WERI-Rb-1 (cell line): ENCODE results near the gene NAA20.

Experiments
- DNase-seq: peaks from one replicate; pipeline ENCODE4 v3.0.0-alpha.2; 2020
- H3K27ac ChIP-seq: fragments of 250-450 bp; sonication (Bioruptor Pico); 2 replicates; pipeline ENCODE4 v1.5.1; 2020; ENCODE audit warnings: mild to moderate bottlenecking, moderate library complexity
- H3K27me3 ChIP-seq: fragments of 250-450 bp; sonication (Bioruptor Pico); 2 replicates; pipeline ENCODE4 v1.5.1; 2021; ENCODE audit warnings: mild to moderate bottlenecking, low read depth, moderate library complexity; ENCODE audit not compliant: insufficient read depth, severe bottlenecking
- H3K36me3 ChIP-seq: fragments of 250-450 bp; sonication (Bioruptor Pico); 2 replicates; pipeline ENCODE4 v1.5.1; 2020; ENCODE audit warnings: mild to moderate bottlenecking, moderate library complexity
- H3K4me3 ChIP-seq: 2 replicates; pipeline ENCODE4 v1.5.1; 2011; ENCODE audit warnings: low read depth, mild to moderate bottlenecking, control low read depth, low read length
- H3K9me3 ChIP-seq: fragments of 250-450 bp; sonication (Bioruptor Pico); 2 replicates; pipeline ENCODE4 v1.5.1; 2021; ENCODE audit warnings: mild to moderate bottlenecking, moderate library complexity; ENCODE audit not compliant: severe bottlenecking
- TF ChIP-seq, protein P1 (sequence below): IDR thresholded peaks from 2 replicates; pipeline ENCODE4 v1.5.1; 2011; ENCODE audit warnings: low read depth, mild to moderate bottlenecking, control low read depth, inconsistent platforms, low read length

Gene NAA20

DNA sequence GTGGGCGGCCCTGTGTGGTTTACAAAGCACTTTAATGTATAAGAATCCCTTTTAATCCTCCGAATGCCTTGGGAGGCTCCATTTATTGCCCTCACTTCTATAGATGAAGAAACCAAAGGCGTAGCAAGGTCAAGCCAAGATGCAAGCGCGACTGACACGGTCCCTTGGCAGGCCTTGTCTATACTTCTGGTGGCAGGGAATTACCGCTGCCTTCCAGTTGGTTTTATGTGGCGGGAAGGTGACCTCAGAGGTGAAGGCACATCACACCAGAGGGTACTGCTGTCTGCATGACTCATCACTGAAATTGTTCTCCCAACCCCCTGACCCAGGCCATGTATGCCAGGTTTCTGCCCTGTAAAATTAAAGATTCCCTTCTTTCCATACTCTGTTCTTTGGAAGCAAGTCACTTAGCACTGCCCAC is 36.1 kb upstream of the NAA20 start:
- no peak for DNase-seq
- H3K27ac ChIP-seq = no peak overlapping the region

GRCh38 chr20:19986419-19986818 is 30.7 kb upstream of the NAA20 start:
- Histone ChIP-seq H3K4me3 (no peak overlapping the region), H3K27ac (no peak overlapping the region), H3K36me3 (no peaks in the 10 kb centered on the region), H3K9me3 (no peaks in the 10 kb centered on the region), H3K27me3 (no peaks in the 10 kb centered on the region)
- TF ChIP-seq, protein P1, sequence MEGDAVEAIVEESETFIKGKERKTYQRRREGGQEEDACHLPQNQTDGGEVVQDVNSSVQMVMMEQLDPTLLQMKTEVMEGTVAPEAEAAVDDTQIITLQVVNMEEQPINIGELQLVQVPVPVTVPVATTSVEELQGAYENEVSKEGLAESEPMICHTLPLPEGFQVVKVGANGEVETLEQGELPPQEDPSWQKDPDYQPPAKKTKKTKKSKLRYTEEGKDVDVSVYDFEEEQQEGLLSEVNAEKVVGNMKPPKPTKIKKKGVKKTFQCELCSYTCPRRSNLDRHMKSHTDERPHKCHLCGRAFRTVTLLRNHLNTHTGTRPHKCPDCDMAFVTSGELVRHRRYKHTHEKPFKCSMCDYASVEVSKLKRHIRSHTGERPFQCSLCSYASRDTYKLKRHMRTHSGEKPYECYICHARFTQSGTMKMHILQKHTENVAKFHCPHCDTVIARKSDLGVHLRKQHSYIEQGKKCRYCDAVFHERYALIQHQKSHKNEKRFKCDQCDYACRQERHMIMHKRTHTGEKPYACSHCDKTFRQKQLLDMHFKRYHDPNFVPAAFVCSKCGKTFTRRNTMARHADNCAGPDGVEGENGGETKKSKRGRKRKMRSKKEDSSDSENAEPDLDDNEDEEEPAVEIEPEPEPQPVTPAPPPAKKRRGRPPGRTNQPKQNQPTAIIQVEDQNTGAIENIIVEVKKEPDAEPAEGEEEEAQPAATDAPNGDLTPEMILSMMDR = no peak
- DNase-seq = no peak

More for the DNA sequence above, 36.1 kb upstream of the NAA20 start:
- Histone ChIP-seq H3K4me3 (no peak overlapping the region), H3K9me3 (no peaks in the 10 kb centered on the region), H3K27me3 (no peaks in the 10 kb centered on the region), H3K36me3 (no peaks in the 10 kb centered on the region)
- TF ChIP-seq, protein P1 = no peak

GRCh38 chr20:19987046-19987445 is 30.1 kb upstream of the NAA20 start:
- Histone ChIP-seq H3K36me3 (no peaks in the 10 kb centered on the region), H3K9me3 (no peaks in the 10 kb centered on the region), H3K27me3 (no peaks in the 10 kb centered on the region), H3K4me3 (no peak overlapping the region), H3K27ac (no peak overlapping the region)
- TF ChIP-seq, protein P1 = no peak
- DNase-seq = no peak

DNA sequence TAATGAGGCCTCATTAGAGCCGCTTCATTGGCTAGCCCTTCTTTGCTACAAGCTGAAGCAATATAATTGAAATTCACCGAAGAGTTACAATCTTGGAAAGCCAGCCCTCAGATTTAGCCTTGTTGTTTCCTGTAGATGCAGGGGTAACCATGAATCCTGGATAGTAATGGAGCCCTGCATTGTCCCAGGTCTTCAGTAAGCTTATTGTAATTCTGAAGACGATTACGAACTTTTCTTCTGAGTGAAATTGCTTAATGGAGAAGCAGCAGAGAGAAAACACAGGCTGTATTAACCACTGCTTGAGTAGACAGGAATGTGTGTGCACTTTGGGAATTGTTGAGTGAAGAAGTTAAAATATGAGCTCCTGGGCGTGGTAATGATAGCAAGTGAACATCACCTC is 26.3 kb upstream of the NAA20 start:
- no peak for DNase-seq
- no peaks in the 10 kb centered on the region for H3K36me3 ChIP-seq
- TF ChIP-seq, protein P1 = no peak
- no peaks in the 10 kb centered on the region for H3K9me3 ChIP-seq
- H3K27me3 ChIP-seq = no peaks in the 10 kb centered on the region
- H3K4me3 ChIP-seq = no peak overlapping the region
- no peak overlapping the region for H3K27ac ChIP-seq

DNA sequence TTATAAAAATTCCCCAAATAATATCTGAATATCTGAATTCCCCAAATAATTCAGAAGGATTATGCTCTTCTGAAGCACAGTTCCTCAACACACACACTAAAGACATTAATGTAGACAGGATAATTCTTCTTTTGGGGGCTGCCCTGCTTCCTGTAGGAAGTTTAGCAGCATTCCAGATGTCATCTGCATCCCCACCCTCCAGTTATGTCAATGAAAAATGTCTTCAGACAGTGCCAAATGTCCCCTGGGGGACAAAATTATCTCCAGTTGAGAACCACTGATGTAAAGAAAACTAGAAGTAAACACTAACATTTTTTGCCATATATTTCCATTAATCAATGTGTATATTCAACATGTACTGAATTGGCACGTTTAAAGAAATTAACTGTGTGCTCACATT is 25.9 kb upstream of the NAA20 start:
- no peak overlapping the region for H3K4me3 ChIP-seq
- H3K27me3 ChIP-seq = no peaks in the 10 kb centered on the region
- no peak for DNase-seq
- H3K27ac ChIP-seq = no peak overlapping the region
- H3K36me3 ChIP-seq = no peaks in the 10 kb centered on the region
- H3K9me3 ChIP-seq = no peaks in the 10 kb centered on the region
- TF ChIP-seq, protein P1 = no peak

DNA sequence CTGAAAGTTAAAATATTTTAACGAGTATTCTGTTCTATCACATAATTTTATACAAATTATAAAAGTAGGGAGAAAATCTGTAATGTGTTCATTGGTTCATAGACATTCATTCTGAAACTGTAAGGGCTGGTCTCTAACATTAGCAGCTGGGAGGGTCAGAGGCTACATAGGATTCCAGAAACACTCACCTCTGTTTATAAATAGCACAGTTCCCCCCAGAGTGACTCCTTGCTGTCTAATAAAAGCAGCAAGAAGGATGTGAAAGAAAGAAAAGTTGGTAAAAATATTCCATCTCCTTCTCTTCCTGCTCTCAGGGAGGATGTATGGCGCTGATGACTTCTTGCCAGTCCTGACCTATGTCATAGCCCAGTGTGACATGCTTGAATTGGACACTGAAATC is 25.3 kb upstream of the NAA20 start:
- no peak for DNase-seq
- no peak overlapping the region for H3K4me3 ChIP-seq
- no peak overlapping the region for H3K27ac ChIP-seq
- H3K27me3 ChIP-seq = no peaks in the 10 kb centered on the region
- TF ChIP-seq, protein P1 = no peak
- H3K9me3 ChIP-seq = no peaks in the 10 kb centered on the region
- H3K36me3 ChIP-seq = no peaks in the 10 kb centered on the region
